PC-3 (cell line): ENCODE data around the gene ZNF497.

ENCODE experiments used
- EZH2 ChIP-seq: fragments of 300-600 bp; sonication (generic); IDR thresholded peaks from one replicate; pipeline ENCODE4 v1.6.1; 2017; ENCODE audit warnings: antibody characterized with exemption, mild to moderate bottlenecking, low read length; ENCODE audit not compliant: unreplicated experiment
- EZH2phosphoT487 ChIP-seq: fragments of 300-600 bp; sonication (generic); IDR thresholded peaks from 2 replicates; pipeline ENCODE4 v1.6.1; 2018; ENCODE audit warnings: mild to moderate bottlenecking, antibody characterized with exemption, low read length, borderline replicate concordance

DNA sequence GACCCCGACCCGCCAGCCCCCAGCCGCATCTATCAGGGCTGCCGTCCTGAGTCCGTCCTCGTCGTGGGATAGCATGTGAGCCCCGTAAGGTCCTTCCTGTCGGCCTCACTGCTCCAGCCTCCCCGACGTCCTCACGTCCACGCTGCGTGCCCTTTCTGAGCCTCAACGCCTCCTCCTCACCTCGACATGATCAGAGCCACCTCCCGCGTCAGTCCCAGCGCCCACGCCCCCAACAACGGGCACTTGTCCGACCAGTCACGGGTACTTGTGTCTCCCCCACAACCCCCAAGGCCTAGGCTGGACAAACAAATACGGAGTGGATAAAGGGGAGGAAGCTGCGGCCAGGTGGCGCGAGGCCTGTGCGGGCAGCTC is 665 bp downstream of the ZNF497 start:
- TF ChIP-seq EZH2phosphoT487 (no peak), EZH2 (no peak)
